ENCODE measurements around the gene PGS1. TPM values are rescaled to one million over a fixed set of nuclear protein-coding genes. Genes with fewer than 3 reads are reported as not detected.

PGS1 gene
- total RNA-seq, 1 experiment from 2014 or later: 25.7 TPM

DNA sequence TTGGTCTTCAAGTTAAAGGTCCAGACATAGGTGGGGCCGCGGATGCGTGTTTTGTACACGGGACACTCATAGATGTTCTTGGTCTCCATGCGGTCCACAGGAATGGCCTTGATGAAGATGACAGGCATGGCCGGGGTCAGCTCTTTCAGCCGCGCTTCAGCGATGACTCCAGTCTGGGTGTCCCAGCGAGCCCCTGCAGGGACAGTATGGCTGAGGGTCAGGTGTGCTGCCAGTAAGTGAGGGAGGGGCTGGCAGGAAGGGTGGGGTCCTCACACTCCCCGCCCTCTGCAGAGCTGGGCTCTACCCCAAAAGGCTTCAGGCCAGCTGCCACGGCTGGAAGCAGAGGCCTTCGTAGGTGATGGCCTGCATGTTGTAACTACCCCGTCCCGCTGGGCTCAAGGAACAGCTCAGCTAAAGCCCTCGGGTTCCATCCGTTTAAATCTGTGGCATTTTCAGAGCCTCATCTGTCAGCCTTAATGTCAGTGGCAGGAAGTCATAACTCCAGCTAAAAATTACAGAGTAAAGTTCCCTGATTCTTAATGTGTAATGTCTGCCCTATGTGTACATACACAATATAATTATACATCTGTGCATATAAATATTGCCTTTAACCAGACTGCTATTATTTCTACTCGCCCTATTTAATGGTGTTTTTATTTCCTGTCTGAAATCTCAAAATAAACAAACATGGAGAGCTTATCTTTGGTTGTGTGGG, 45.7 kb downstream of the PGS1 start:
- no peak for DNase-seq (ENCODE audit: unreplicated experiment)
- POLR2A ChIA-PET: interaction anchor here (1.0 to 1.9 kb wide), 2 partner anchors 13 to 146 kb away, joined by 3 to 4 read pairs; no protein-coding TSS in a partner anchor
- CTCF ChIA-PET: interaction anchor here (0.5 to 7.2 kb wide), 10 partner anchors 12 to 173 kb away, joined by 3 to 54 read pairs (median 6); partner anchors contain the start of gene SOCS3

GRCh38 chr17:78425429-78425828, 47.0 kb downstream of the PGS1 start:
- POLR2A ChIA-PET: interaction anchor here (1.9 kb wide), 1 partner anchor 12 kb away, joined by 4 read pairs; no protein-coding TSS in a partner anchor
- Mint-ChIP-seq H3K36me3 (ENCODE audit: insufficient read depth, unreplicated experiment) (peaks cover 70% of the 10 kb centered on the region), H3K27ac (ENCODE audit: low read depth, unreplicated experiment) (no peak overlapping the region), H3K4me1 (ENCODE audit: insufficient read depth, unreplicated experiment) (peaks cover 7% of the 10 kb centered on the region), H3K27me3 (ENCODE audit: insufficient read depth, unreplicated experiment) (no peaks in the 10 kb centered on the region), H3K4me3 (ENCODE audit: unreplicated experiment) (no peak overlapping the region), H3K9me3 (ENCODE audit: unreplicated experiment) (no peaks in the 10 kb centered on the region)
- intact Hi-C loops (cut with micrococcal nuclease): no loop called here
- no TSS peak for BruUV-seq (replicated peaks)
- CTCF ChIA-PET: interaction anchor here (0.7 to 7.2 kb wide), 4 partner anchors 64 to 174 kb away, joined by 4 to 54 read pairs (median 22); partner anchors contain the start of gene SOCS3
- DNase-seq (ENCODE audit: unreplicated experiment): no peak
- TF ChIP-seq, protein P1, sequence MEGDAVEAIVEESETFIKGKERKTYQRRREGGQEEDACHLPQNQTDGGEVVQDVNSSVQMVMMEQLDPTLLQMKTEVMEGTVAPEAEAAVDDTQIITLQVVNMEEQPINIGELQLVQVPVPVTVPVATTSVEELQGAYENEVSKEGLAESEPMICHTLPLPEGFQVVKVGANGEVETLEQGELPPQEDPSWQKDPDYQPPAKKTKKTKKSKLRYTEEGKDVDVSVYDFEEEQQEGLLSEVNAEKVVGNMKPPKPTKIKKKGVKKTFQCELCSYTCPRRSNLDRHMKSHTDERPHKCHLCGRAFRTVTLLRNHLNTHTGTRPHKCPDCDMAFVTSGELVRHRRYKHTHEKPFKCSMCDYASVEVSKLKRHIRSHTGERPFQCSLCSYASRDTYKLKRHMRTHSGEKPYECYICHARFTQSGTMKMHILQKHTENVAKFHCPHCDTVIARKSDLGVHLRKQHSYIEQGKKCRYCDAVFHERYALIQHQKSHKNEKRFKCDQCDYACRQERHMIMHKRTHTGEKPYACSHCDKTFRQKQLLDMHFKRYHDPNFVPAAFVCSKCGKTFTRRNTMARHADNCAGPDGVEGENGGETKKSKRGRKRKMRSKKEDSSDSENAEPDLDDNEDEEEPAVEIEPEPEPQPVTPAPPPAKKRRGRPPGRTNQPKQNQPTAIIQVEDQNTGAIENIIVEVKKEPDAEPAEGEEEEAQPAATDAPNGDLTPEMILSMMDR (IDR thresholded peaks at IDR 0.05; ENCODE audit: unreplicated experiment): no peak

More for the DNA sequence above, 45.7 kb downstream of the PGS1 start:
- Mint-ChIP-seq H3K4me1 (ENCODE audit: insufficient read depth, unreplicated experiment) (peaks cover 7% of the 10 kb centered on the region), H3K27ac (ENCODE audit: low read depth, unreplicated experiment) (no peak overlapping the region), H3K4me3 (ENCODE audit: unreplicated experiment) (no peak overlapping the region), H3K36me3 (ENCODE audit: insufficient read depth, unreplicated experiment) (peaks cover 59% of the 10 kb centered on the region), H3K9me3 (ENCODE audit: unreplicated experiment) (no peaks in the 10 kb centered on the region), H3K27me3 (ENCODE audit: insufficient read depth, unreplicated experiment) (no peaks in the 10 kb centered on the region)
- TF ChIP-seq, protein P1 (IDR thresholded peaks at IDR 0.05; ENCODE audit: unreplicated experiment): no peak
- no TSS peak for BruUV-seq (replicated peaks)
- intact Hi-C loops (cut with micrococcal nuclease): no loop called here

DNA sequence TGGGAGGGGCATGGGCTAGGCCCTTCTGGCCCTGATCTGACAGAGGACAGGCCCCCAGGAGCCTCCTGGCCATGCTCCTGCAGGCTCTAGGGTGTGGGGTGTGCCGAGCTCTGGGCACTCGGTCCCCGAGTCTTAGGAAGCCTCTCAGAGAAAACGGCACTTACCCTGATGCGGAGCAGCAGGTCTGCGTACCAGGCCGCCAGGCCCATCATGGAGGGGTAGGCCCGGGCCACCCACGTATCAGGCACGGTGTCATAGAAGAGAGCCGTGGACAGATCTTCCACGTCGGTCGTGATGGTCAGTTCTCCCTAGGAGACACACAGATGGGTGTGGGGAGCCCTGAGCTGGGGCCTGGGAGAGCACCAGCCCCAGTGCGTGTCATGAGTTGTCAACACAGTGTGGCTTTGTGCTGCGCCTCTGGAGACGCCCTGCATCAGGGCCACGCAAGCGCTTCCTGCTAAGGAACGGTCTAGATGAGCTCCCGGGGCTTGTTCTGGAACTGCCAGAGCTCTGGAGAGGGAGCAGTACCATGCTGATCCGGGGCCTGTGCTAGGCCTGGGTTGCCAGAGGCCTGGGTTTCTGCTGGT, 47.9 kb downstream of the PGS1 start:
- BruUV-seq (replicated peaks): no TSS peak
- intact Hi-C loops (cut with micrococcal nuclease): no loop called here
- Mint-ChIP-seq H3K36me3 (ENCODE audit: insufficient read depth, unreplicated experiment) (peaks cover 61% of the 10 kb centered on the region), H3K27ac (ENCODE audit: low read depth, unreplicated experiment) (no peak overlapping the region), H3K4me3 (ENCODE audit: unreplicated experiment) (no peak overlapping the region), H3K27me3 (ENCODE audit: insufficient read depth, unreplicated experiment) (no peaks in the 10 kb centered on the region), H3K4me1 (ENCODE audit: insufficient read depth, unreplicated experiment) (peaks cover 7% of the 10 kb centered on the region), H3K9me3 (ENCODE audit: unreplicated experiment) (no peaks in the 10 kb centered on the region)
- ChIA-PET CTCF (interaction anchor here (0.6 to 7.2 kb wide), 5 partner anchors 92 to 282 kb away, joined by 3 to 54 read pairs (median 4); no protein-coding TSS in a partner anchor), POLR2A (no interaction called here)
- no peak for DNase-seq (ENCODE audit: unreplicated experiment)
- TF ChIP-seq, protein P1 (IDR thresholded peaks at IDR 0.05; ENCODE audit: unreplicated experiment): no peak

- H3K36me3 Mint-ChIP-seq (ENCODE audit: insufficient read depth, unreplicated experiment): peaks cover 54% of the 10 kb centered on the region
- ChIA-PET POLR2A (no interaction called here), CTCF (interaction anchor here (0.8 kb wide), 1 partner anchor 281 kb away, joined by 3 read pairs; no protein-coding TSS in a partner anchor)
- no peaks in the 10 kb centered on the region for H3K27me3 Mint-ChIP-seq (ENCODE audit: insufficient read depth, unreplicated experiment)
- TF ChIP-seq, protein P1 (IDR thresholded peaks at IDR 0.05; ENCODE audit: unreplicated experiment): no peak
- no peak overlapping the region for H3K27ac Mint-ChIP-seq (ENCODE audit: low read depth, unreplicated experiment)
- no TSS peak for BruUV-seq (replicated peaks)
- no peak for DNase-seq (ENCODE audit: unreplicated experiment)
- intact Hi-C loops (cut with micrococcal nuclease): no loop called here
- no peaks in the 10 kb centered on the region for H3K9me3 Mint-ChIP-seq (ENCODE audit: unreplicated experiment)
- peaks cover 7% of the 10 kb centered on the region for H3K4me1 Mint-ChIP-seq (ENCODE audit: insufficient read depth, unreplicated experiment)
- no peak overlapping the region for H3K4me3 Mint-ChIP-seq (ENCODE audit: unreplicated experiment)
These were observed 48.7 kb downstream of the PGS1 start for GRCh38 chr17:78427140-78427539.
